K562 (cell line): ENCODE data around the gene ALDH8A1. TPM values are rescaled to one million over a fixed set of nuclear protein-coding genes. Genes with fewer than 3 reads are reported as not detected.
A peak's percentile ranks its signal among the peaks of the same experiment; 100 is the strongest.

Source experiments
- ATAC-seq: fragments of 200-7000 bp; cut with Tn5 transposase; 3 replicates; pipeline ENCODE4 v1.9.1; 2020; ENCODE audit warnings: moderate library complexity
- BruUV-seq: library from RNA; stranded (reverse); fragments of 400-500 nt; replicated peaks from 2 replicates; lab custom pipeline; 2021; lab: Mats Ljungman, UMichigan
- CTCF ChIA-PET: fragments of 300-600 bp; formaldehyde crosslinking; extraction: SDS; loops from one replicate; lab custom pipeline; 2021; ENCODE audit warnings: low intra/inter-chr PET ratio; lab: Yijun Ruan, JAX
- POLR2A ChIA-PET: fragments of 300-600, 350-650 bp; sonication (Branson Sonifier 250); formaldehyde crosslinking; extraction: SDS; loops from one replicate; lab custom pipeline; 2021; ENCODE audit warnings: antibody characterized with exemption, inconsistent platforms; lab: Yijun Ruan, JAX
- DNase-seq, 4 experiments: peaks; one replicate each; pipeline versions ENCODE4 v3.0.0 to v3.0.0-alpha.2; 2011 to 2018; ENCODE audit warnings: low spot score in 3 of 4, mixed read lengths in 3 of 4; ENCODE audit errors: extremely low read depth in 1 of 4
- FAIRE-seq: peaks from 2 replicates; lab custom pipeline; 2011; peaks lifted over from hg19 to GRCh38; lab: Jason Lieb, UNC
- H2AFZ ChIP-seq: 2 replicates; pipeline ENCODE4 v1.6.0; 2011; ENCODE audit warnings: low read depth, low read length, control low read depth, inconsistent platforms
- H3K27ac ChIP-seq: fragments of 200-600 bp; 3 replicates; pipeline ENCODE4 v1.8.0; 2011; ENCODE audit warnings: low read depth, mild to moderate bottlenecking, control low read depth, inconsistent platforms, low read length, moderate library complexity, mixed read lengths; ENCODE audit errors: extremely low read depth
- H3K27me3 ChIP-seq, 2 experiments: fragments of 300-600 bp in 1 of 2; 2 replicates in 1 of 2; 3 replicates in 1 of 2; pipeline versions ENCODE4 v1.6.0 to v1.8.0; 2011; ENCODE audit warnings: inconsistent platforms in 2 of 2, low read length in 2 of 2, mild to moderate bottlenecking in 1 of 2, mixed read lengths in 1 of 2, moderate library complexity in 1 of 2; ENCODE audit not compliant: control insufficient read depth in 2 of 2, insufficient read depth in 2 of 2
- H3K36me3 ChIP-seq: fragments of 300-600 bp; 3 replicates; pipeline ENCODE4 v1.8.0; 2011; ENCODE audit warnings: mild to moderate bottlenecking, low read length, inconsistent platforms; ENCODE audit not compliant: control insufficient read depth, insufficient read depth
- H3K4me1 ChIP-seq, 2 experiments: fragments of 200-600 bp in 1 of 2; replicated peaks in 1 of 2; 2 replicates in 1 of 2; 3 replicates in 1 of 2; pipeline versions ENCODE4 v1.5.1 to v1.8.0; 2011; ENCODE audit warnings: inconsistent platforms in 2 of 2, low read length in 2 of 2, mild to moderate bottlenecking in 1 of 2, mixed read lengths in 1 of 2, moderate library complexity in 1 of 2; ENCODE audit not compliant: control insufficient read depth in 2 of 2, insufficient read depth in 2 of 2
- H3K4me2 ChIP-seq: 2 replicates; pipeline ENCODE4 v1.6.1; 2011; ENCODE audit warnings: low read length, control low read depth, inconsistent platforms, mixed read lengths; ENCODE audit not compliant: insufficient read depth
- H3K4me3 ChIP-seq: fragments of 200-600 bp; sonication (generic), shearing (Covaris generic); 2 replicates; pipeline ENCODE4 v1.5.1; 2016; ENCODE audit warnings: control low read depth, inconsistent platforms
- H3K79me2 ChIP-seq: fragments of 200-600 bp; 3 replicates; pipeline ENCODE4 v1.8.0; 2011; ENCODE audit warnings: low read length, inconsistent platforms; ENCODE audit not compliant: control insufficient read depth, insufficient read depth
- H3K9ac ChIP-seq, 2 experiments: 2 replicates each; pipeline versions ENCODE4 v1.6.0 to v1.6.1; 2011; ENCODE audit warnings: low read depth in 2 of 2, low read length in 2 of 2, control low read depth in 1 of 2, inconsistent platforms in 1 of 2, mild to moderate bottlenecking in 1 of 2, mixed read lengths in 1 of 2; ENCODE audit not compliant: insufficient read depth in 1 of 2
- H3K9me1 ChIP-seq: one replicate; pipeline ENCODE4 v1.6.0; 2011; ENCODE audit warnings: inconsistent platforms, mild to moderate bottlenecking, low read length, moderate library complexity; ENCODE audit not compliant: control insufficient read depth, insufficient read depth
- H3K9me3 ChIP-seq: replicated peaks from 2 replicates; pipeline ENCODE4 v1.5.1; 2011; ENCODE audit warnings: low read depth, low read length, inconsistent platforms; ENCODE audit not compliant: control insufficient read depth, insufficient read depth
- H4K20me1 ChIP-seq: replicated peaks from 2 replicates; pipeline ENCODE4 v1.6.1; 2011; ENCODE audit warnings: low read length, inconsistent platforms, mixed read lengths; ENCODE audit not compliant: control insufficient read depth, insufficient read depth
- AFF1 ChIP-seq, 2 experiments: fragments of 450-650 bp; IDR thresholded peaks; 2 replicates each; pipeline ENCODE4 v1.6.1; 2018; ENCODE audit warnings: mild to moderate bottlenecking in 2 of 2, low read depth in 1 of 2; ENCODE audit not compliant: partially characterized antibody in 2 of 2
- CBX3 ChIP-seq, 2 experiments: IDR thresholded peaks; 1 replicate in 1 of 2; 2 replicates in 1 of 2; pipeline ENCODE4 v1.6.1; 2012; ENCODE audit warnings: inconsistent platforms in 2 of 2, low read length in 2 of 2, borderline replicate concordance in 1 of 2, control low read depth in 1 of 2
- CHD7 ChIP-seq: fragments of 200-600 bp; sonication (generic); IDR thresholded peaks from one replicate; pipeline ENCODE4 v1.6.1; 2012; ENCODE audit warnings: mild to moderate bottlenecking, low read depth, low read length, inconsistent platforms
- NCOA1 ChIP-seq: fragments of 450-650 bp; IDR thresholded peaks from 2 replicates; pipeline ENCODE4 v1.6.1; 2016; ENCODE audit warnings: low read depth
- PHB2 ChIP-seq: fragments of 450-650 bp; IDR thresholded peaks from 2 replicates; pipeline ENCODE4 v1.6.1; 2017; ENCODE audit warnings: low read depth
- ZFP30 ChIP-seq: fragments of 250-450 bp; sonication (Bioruptor Pico); IDR thresholded peaks from 2 replicates; pipeline ENCODE4 v1.8.0; 2022; ENCODE audit warnings: moderate library complexity, mild to moderate bottlenecking, inconsistent platforms, borderline replicate concordance
- WGBS: fragments of 100-300 bp; shearing (Covaris generic); methylation state at CpG from one replicate; pipeline ENCODE4 v1.1.6; 2016; ENCODE audit warnings: low coverage, mixed read lengths; ENCODE audit not compliant: insufficient coverage; ENCODE audit errors: missing lambda C conversion rate; 5-methylcytosine and 5-hydroxymethylcytosine counted together
- in situ Hi-C: fragments of 300-500 bp; cut with MboI; formaldehyde crosslinking; loops from 4 replicates; pipeline ENCODE4 v1.15.0; 2018; ENCODE audit warnings: inconsistent platforms, mixed read lengths
- intact Hi-C: fragments of 100-400 bp; cut with micrococcal nuclease; formaldehyde crosslinking; loops from 2 replicates; pipeline ENCODE4 v1.14.2; 2022
- polyA plus RNA-seq, 8 experiments: library from polyadenylated mRNA; depleted of rRNA in 4 of 8; stranded (reverse) in 5 of 8; unstranded in 3 of 8; fragments of >200 nt; fragmentation: Nextera tagmentation in 2 of 8; fragmentation: Illumina TruSeq in 1 of 8; extraction: Ambion mirVana in 2 of 8; extraction: Trizol in 1 of 8; gene quantifications; 2 replicates each; pipeline versions ENCODE4 v1.2.1 to v1.2.3, GENCODE V29; 2011 to 2014; ENCODE audit warnings: inconsistent platforms in 1 of 8, missing spikeins in 1 of 8
- total RNA-seq, 7 experiments: library from RNA; depleted of rRNA in 6 of 7; stranded (reverse); fragments of >200 nt in 6 of 7; fragmentation: Illumina TruSeq in 2 of 7; extraction: Trizol in 2 of 7; gene quantifications; 2 replicates each; pipeline versions ENCODE4 v1.2.1 to v1.2.3, GENCODE V29; 2011 to 2021; ENCODE audit warnings: low replicate concordance in 1 of 7

ALDH8A1 gene
- total and polyA plus RNA-seq, 9 of the 15 experiments (the other 6 are each of a cell fraction or from before 2014, with no cell fraction given), result 0.03 to 0.18 (median 0.04) TPM; not detected in 2

- ChIA-PET POLR2A (no interaction called here), CTCF (no interaction called here)
- H4K20me1 ChIP-seq, result no peaks in the 10 kb centered on the region
- no TSS peak for BruUV-seq
- FAIRE-seq, result no peak
- 75% methylated on average over 5 of the region's 5 CpGs for WGBS
- peaks cover 3% of the 10 kb centered on the region; the same call in 1 of the 3 replicates for H3K36me3 ChIP-seq
- no peak overlapping the region for H3K4me3 ChIP-seq
- DNase-seq, result no peak
- no peak overlapping the region for H3K27ac ChIP-seq
- intact Hi-C loops (no loop called here), in situ Hi-C loops (no loop called here)
- no peak overlapping the region for H3K9ac ChIP-seq
- H3K4me1 ChIP-seq, result no peaks in the 10 kb centered on the region
- H3K9me1 ChIP-seq, result no peaks in the 10 kb centered on the region
- no peaks in the 10 kb centered on the region for H3K27me3 ChIP-seq
- no peak overlapping the region for H3K4me2 ChIP-seq
- no peaks in the 10 kb centered on the region for H3K9me3 ChIP-seq
- no peak overlapping the region for H2AFZ ChIP-seq
- no peaks in the 10 kb centered on the region for H3K79me2 ChIP-seq
- peak; percentile 15 for ATAC-seq
- TF ChIP-seq CHD7 (no peak), PHB2 (no peak), ZFP30 (CRISPR knock-in tag) (no peak), AFF1 (IDR thresholded peaks at IDR 0.05; ENCODE audit: low read depth in 1 of 2, partially characterized antibody in 2 of 2) (no peak), CBX3 (IDR thresholded peaks at IDR 0.05; ENCODE audit: borderline replicate concordance in 1 of 2, low read length in 2 of 2) (no peak), NCOA1 (no peak)
These were observed 6.1 kb upstream of the ALDH8A1 start for GRCh38 chr6:134956032-134956431.
